ENCODE data around the gene ZFP69B.
"Not testable (repeated sequence)": the region's sequence is repeated elsewhere in the genome, so short reads cannot be mapped to it uniquely, and the experiment has no call there.

ZFP69B gene

DNA sequence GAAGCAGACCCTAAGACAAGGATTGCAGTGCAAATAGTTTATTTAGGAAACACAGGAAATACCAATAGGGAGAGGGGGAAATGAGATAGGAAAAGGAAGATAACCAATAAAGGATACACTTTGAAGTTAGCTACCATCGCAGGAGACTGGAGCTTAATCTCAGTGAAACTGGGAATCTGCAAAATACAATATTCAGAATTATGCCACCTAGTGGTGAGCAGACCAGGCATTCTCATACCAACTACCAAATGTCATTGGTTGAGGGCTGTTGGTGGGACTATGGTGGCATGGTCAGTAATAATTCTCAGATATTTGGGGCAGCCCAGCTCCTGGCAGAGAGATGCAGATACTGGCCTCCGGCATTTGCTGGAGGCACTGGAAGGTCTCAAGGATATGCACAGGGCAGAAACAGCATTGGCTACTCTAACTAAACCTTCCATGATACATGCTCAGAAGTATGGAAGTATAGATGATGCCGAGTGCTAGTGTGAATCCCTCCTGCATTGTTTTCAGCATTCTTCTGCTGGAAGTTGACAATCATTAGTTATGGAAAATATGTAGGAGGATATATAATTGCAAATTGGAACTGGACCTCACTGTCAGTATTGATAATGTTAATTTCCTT lies 11.8 kb upstream of the ZFP69B start:
- DNase-seq, result no peak

- no peak for DNase-seq
These were observed 11.0 kb upstream of the ZFP69B start for GRCh38 chr1:40439247-40439646.

- peak; percentile 88 for DNase-seq
These were observed 390 bp downstream of the ZFP69B start for GRCh38 chr1:40450495-40451237.

DNA sequence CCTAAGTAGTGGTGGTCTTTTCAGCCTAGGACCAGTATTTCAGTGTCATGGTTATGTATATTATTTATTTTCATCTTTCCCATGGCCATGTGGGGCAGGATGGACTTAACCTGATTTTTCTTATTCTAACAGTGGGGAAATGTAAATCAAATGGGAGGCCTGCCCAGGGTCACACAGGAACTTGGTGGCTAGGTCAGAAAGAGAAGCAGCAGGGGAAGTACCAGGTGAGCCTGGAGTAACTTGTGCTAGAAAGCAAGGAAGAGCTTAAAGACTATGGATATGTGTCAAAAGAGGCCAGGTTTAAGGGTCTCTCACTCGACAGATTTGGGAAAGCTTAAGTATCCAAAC lies 936 bp downstream of the ZFP69B start:
- no peak for DNase-seq

- no peak for DNase-seq
These were observed 4.6 kb downstream of the ZFP69B start for GRCh38 chr1:40454873-40455272.

- DNase-seq, result no peak
These were observed 12.8 kb downstream of the ZFP69B start for GRCh38 chr1:40462956-40463590.

DNA sequence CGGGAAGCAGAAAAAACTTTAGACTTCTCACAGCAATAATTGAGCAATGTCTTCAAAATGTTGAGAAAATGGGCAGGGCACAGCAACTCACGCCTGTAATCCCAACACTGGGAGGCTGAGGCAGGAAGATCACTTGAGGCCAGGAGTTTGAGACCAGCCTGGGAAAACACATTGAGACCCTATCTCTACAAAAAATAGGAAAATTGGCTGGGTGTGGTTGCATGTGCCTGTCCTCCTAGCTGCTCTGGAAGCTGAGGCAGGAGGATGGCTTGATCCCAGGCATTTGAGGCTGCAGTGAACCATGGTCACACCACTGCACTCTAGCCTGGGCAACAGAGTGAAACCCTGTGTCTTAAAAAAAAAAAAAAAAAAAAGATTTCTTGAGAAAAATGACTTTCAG lies 19.1 kb downstream of the ZFP69B start:
- DNase-seq, result no peak

- no peak for DNase-seq
These were observed 25.0 kb downstream of the ZFP69B start for GRCh38 chr1:40475268-40475667.

DNA sequence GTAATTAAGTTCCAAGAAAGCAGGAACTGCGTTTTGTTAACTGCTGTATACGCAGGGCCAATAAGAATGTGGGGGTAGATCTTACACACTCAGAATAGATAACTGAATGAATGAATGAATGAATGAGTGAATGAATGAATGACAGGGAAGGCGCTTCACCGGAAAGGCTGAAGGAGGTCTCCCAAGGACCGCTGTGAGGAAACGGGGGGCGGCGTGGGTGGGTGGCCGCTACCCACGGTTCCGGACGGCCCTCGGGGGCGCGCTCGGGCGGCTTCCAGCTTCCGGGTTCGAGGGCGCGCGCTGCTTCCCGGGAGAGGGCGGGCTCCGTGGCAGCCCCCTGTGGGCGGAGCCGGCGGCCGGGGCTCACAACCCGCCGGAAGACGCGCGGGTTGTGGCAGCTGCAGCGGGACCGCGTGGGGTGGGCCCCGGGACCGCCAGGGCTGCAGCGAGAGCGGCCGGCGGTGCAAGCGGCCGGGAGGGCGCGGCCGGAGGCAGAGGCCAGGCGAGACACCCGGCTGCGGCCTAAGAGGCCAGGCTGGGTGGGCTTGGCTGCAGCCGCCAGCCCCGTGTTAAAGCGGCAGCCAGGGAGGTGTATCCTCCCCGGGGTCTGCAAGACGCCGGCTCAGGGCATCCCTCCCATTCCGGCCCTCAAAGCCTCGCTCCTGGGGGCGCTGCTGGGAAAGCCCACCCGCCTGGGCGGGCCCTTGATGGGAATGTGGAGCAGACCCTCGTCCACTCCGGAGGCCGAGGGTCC lies 26.8 kb downstream of the ZFP69B start, which contains the start of gene ZFP69:
Gene ZFP69 (plus strand): TSS at position 367 of the 754 bp plus-strand sequence. CDS start 2,072 bp downstream, outside the sequence.
- peak; percentile 68 for DNase-seq

GRCh38 chr1:40477678-40478053 lies 27.4 kb downstream of the ZFP69B start:
- peak; percentile 22 for DNase-seq

- DNase-seq, result no peak
These were observed 28.0 kb downstream of the ZFP69B start for GRCh38 chr1:40478276-40478675.

DNA sequence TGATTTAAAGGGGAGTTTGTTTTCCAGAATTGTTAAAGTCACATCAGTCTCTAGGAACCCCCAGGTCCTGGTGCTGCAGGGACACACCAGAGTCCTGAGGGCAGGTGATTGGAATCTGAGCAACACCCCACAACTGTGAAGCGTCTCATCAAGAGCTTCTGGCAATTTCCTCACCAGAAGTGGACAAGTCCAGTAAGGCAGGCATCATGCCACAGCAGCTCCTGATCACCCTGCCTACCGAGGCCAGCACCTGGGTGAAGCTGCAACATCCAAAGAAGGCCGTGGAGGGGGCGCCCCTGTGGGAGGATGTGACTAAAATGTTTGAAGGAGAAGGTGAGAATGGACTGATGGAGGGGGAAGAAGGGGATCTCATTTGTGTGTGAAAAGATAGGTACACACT lies 28.9 kb downstream of the ZFP69B start:
- DNase-seq, result no peak

DNA sequence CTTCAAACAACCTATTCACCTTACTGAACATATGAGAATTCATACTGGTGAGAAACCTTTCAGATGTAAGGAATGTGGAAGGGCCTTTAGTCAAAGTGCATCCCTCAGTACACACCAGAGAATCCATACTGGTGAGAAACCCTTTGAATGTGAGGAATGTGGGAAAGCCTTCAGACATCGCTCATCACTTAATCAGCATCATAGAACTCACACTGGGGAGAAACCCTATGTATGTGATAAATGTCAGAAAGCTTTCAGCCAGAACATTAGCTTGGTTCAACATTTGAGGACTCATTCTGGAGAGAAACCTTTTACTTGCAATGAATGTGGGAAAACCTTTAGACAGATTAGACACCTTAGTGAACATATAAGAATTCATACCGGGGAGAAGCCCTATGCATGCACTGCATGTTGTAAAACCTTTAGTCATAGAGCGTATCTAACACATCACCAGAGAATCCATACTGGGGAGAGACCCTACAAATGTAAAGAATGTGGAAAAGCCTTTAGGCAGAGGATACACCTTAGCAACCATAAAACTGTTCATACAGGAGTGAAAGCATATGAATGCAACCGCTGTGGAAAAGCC lies 45.1 kb downstream of the ZFP69B start:
- DNase-seq, result no peak

DNA sequence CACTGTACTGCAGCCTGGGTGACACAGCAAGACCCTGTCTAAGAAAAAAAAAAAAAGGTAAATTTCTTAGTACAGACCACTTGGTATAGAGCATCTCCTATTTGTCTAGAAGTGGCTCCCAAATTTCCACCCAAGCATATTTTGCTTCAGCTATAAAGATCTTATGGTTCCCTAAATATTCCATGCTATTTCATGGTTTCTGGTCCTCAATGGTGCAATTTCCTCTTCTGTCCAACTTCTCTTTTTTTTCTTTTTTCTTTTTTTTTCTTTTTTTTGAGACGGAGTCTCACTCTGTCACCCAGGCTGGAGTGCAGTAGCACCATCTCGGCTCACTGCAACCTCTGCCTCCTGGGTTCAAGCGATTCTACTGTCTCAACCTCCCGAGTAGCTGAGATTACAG lies 52.4 kb downstream of the ZFP69B start:
- not testable (repeated sequence) for DNase-seq

DNA sequence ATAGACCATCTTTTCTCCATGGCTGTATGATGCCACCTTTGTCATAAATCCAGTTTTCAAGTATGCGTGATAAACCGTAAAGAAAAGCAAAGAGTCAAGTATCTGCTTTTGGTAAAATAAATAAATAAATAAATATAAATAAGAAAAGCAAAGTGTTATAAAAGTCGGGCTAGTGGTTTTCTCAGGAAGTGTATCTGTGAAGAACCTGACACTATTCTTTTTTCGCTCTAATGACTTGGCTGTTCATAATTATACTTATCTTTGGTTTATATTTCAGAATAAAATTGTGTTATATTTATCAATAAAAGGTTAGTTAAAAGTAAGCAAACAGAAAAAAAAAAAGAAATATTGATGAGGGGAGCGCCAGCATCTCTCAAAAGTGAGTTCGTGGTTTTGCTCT lies 57.7 kb downstream of the ZFP69B start:
- DNase-seq, result no peak

- DNase-seq, result peak; percentile 87
These were observed 58.4 kb downstream of the ZFP69B start, which contains the start of gene EXO5 for GRCh38 chr1:40508375-40509341. TSS of gene EXO5 (plus strand) at chr1:40508767. CDS start at chr1:40514545, 5,778 bp downstream.

Measured in activated naive CD4-positive, alpha-beta T cell treated with Interleukin-2 at 50 U/mL for 16 hours (primary cell).